Measurements from ENCODE around the gene ADH5. TPM values are rescaled to one million over a fixed set of nuclear protein-coding genes. Genes with fewer than 3 reads are reported as not detected.

The ADH5 gene
- total and polyA plus RNA-seq, 9 of the 15 experiments (the other 6 are each of a cell fraction or from before 2014, with no cell fraction given): 115 to 310 (median 200) TPM

DNA sequence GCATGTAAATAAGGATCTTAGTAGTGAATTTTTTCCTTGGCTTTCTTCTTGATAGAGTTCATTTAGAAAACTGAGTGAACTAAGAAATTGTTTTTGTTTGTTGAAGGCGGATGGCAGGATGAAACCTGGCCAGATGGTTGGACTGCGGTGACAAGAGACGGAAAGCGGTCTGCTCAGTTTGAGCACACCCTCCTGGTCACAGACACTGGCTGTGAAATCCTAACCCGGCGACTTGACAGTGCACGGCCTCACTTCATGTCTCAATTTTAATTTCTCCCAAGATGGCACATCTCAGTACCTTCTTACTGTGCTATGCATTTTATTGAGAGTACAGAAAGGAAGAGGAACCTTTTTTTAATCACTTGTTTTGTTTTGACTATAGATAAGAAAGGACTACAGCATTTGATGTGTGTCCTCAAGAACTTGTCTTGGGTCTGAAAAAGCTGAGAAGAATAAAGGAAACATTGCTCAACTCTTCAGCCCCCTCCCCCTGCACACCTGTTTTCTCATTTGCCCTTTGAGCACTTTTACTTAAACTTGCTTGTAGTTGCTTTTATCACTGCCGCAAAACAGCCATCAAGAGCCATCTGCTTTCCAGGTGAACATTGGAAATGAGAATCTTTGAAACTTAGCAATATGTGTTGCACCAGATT is 27.4 kb downstream of the ADH5 start:
- intact Hi-C loops (cut with micrococcal nuclease): no loop called here
- Histone ChIP-seq H2AFZ (ENCODE audit: low read depth, low read length) (no peak overlapping the region), H3K27ac (ENCODE audit: extremely low read depth, low read depth, low read length) (no peak overlapping the region), H3K9ac (ENCODE audit: insufficient read depth in 1 of 2, low read depth in 2 of 2, low read length in 2 of 2) (no peak overlapping the region), H3K79me2 (ENCODE audit: control insufficient read depth, insufficient read depth, low read length) (no peaks in the 10 kb centered on the region), H3K36me3 (ENCODE audit: control insufficient read depth, insufficient read depth, low read length) (peaks cover 70% of the 10 kb centered on the region), H4K20me1 (replicated peaks; ENCODE audit: control insufficient read depth, insufficient read depth, low read length) (no peaks in the 10 kb centered on the region; the same call in 1 of the 2 replicates), H3K27me3 (ENCODE audit: control insufficient read depth in 2 of 2, insufficient read depth in 2 of 2, low read length in 2 of 2) (no peaks in the 10 kb centered on the region), H3K9me1 (ENCODE audit: control insufficient read depth, insufficient read depth, low read length) (no peaks in the 10 kb centered on the region), H3K4me3 (no peak overlapping the region), H3K4me2 (ENCODE audit: insufficient read depth, low read length) (no peak overlapping the region), H3K4me1 (replicated peaks in 1 of 2; ENCODE audit: control insufficient read depth in 2 of 2, insufficient read depth in 2 of 2, low read length in 2 of 2) (no peaks in the 10 kb centered on the region), H3K9me3 (replicated peaks; ENCODE audit: control insufficient read depth, insufficient read depth, low read depth, low read length) (no peaks in the 10 kb centered on the region)
- 96% methylated on average over 8 of the region's 8 CpGs for WGBS (ENCODE audit: insufficient coverage, low coverage, missing lambda C conversion rate)
- BruUV-seq (replicated peaks): no TSS peak
- POLR2A ChIA-PET: no interaction called here
- FAIRE-seq (no peak), DNase-seq (ENCODE audit: extremely low read depth in 1 of 4, low spot score in 3 of 4) (no peak), ATAC-seq (no peak)
- in situ Hi-C loops (cut with MboI): no loop called here
- CTCF ChIA-PET (ENCODE audit: low intra/inter-chr PET ratio): no interaction called here
- TF ChIP-seq ZNF274 (IDR thresholded peaks at IDR 0.05; ENCODE audit: borderline replicate concordance, low read depth, low read length) (no peak), POLR2AphosphoS2 (IDR thresholded peaks at IDR 0.05; ENCODE audit: low read length) (no peak), NR2F6 (CRISPR knock-in tag; IDR thresholded peaks at IDR 0.05) (no peak), NFYB (IDR thresholded peaks at IDR 0.05; ENCODE audit: extremely low read depth, insufficient read length) (no peak), SMAD3 (CRISPR knock-in tag; conservative IDR thresholded peaks at IDR 0.05) (no peak), ZNF217 (CRISPR knock-in tag; IDR thresholded peaks at IDR 0.05) (no peak), CAMTA2 (CRISPR knock-in tag; conservative IDR thresholded peaks at IDR 0.05) (no peak), ARID1B (IDR thresholded peaks at IDR 0.05) (no peak), ZNF778 (CRISPR knock-in tag; IDR thresholded peaks at IDR 0.05) (no peak), ARID2 (IDR thresholded peaks at IDR 0.05) (no peak), FOXA3 (CRISPR knock-in tag; conservative IDR thresholded peaks at IDR 0.05 in 1 of 2, IDR thresholded peaks at IDR 0.05 in 1 of 2) (no peak)
- TF ChIP-seq, protein P1, sequence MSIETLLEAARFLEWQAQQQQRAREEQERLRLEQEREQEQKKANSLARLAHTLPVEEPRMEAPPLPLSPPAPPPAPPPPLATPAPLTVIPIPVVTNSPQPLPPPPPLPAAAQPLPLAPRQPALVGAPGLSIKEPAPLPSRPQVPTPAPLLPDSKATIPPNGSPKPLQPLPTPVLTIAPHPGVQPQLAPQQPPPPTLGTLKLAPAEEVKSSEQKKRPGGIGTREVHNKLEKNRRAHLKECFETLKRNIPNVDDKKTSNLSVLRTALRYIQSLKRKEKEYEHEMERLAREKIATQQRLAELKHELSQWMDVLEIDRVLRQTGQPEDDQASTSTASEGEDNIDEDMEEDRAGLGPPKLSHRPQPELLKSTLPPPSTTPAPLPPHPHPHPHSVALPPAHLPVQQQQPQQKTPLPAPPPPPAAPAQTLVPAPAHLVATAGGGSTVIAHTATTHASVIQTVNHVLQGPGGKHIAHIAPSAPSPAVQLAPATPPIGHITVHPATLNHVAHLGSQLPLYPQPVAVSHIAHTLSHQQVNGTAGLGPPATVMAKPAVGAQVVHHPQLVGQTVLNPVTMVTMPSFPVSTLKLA (conservative IDR thresholded peaks at IDR 0.05): no peak
- TF ChIP-seq, protein P2, sequence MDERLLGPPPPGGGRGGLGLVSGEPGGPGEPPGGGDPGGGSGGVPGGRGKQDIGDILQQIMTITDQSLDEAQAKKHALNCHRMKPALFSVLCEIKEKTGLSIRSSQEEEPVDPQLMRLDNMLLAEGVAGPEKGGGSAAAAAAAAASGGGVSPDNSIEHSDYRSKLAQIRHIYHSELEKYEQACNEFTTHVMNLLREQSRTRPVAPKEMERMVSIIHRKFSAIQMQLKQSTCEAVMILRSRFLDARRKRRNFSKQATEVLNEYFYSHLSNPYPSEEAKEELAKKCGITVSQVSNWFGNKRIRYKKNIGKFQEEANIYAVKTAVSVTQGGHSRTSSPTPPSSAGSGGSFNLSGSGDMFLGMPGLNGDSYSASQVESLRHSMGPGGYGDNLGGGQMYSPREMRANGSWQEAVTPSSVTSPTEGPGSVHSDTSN (CRISPR knock-in tag; IDR thresholded peaks at IDR 0.05; ENCODE audit: low read depth): no peak
- TF ChIP-seq, protein P2 (tag; conservative IDR thresholded peaks at IDR 0.05; ENCODE audit: low read depth): no peak
- TF ChIP-seq, protein P3, sequence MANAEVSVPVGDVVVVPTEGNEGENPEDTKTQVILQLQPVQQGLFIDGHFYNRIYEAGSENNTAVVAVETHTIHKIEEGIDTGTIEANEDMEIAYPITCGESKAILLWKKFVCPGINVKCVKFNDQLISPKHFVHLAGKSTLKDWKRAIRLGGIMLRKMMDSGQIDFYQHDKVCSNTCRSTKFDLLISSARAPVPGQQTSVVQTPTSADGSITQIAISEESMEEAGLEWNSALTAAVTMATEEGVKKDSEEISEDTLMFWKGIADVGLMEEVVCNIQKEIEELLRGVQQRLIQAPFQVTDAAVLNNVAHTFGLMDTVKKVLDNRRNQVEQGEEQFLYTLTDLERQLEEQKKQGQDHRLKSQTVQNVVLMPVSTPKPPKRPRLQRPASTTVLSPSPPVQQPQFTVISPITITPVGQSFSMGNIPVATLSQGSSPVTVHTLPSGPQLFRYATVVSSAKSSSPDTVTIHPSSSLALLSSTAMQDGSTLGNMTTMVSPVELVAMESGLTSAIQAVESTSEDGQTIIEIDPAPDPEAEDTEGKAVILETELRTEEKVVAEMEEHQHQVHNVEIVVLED (CRISPR knock-in tag; IDR thresholded peaks at IDR 0.05): no peak
- TF ChIP-seq, protein P4, sequence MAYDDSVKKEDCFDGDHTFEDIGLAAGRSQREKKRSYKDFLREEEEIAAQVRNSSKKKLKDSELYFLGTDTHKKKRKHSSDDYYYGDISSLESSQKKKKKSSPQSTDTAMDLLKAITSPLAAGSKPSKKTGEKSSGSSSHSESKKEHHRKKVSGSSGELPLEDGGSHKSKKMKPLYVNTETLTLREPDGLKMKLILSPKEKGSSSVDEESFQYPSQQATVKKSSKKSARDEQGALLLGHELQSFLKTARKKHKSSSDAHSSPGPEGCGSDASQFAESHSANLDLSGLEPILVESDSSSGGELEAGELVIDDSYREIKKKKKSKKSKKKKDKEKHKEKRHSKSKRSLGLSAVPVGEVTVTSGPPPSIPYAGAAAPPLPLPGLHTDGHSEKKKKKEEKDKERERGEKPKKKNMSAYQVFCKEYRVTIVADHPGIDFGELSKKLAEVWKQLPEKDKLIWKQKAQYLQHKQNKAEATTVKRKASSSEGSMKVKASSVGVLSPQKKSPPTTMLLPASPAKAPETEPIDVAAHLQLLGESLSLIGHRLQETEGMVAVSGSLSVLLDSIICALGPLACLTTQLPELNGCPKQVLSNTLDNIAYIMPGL (CRISPR knock-in tag; IDR thresholded peaks at IDR 0.05): no peak
